Measurements from ENCODE around the gene VEZT.

GRCh38 chr12:95213119-95213518 is 4.5 kb upstream of the VEZT start:
- TF ChIP-seq SP1 (IDR thresholded peaks at IDR 0.05; ENCODE audit: low read depth), result no peak
- no peak for TF ChIP-seq REST (IDR thresholded peaks at IDR 0.05; ENCODE audit: low read depth)
- no peak for TF ChIP-seq ATF3 (IDR thresholded peaks at IDR 0.05)
- TF ChIP-seq CTCF (IDR thresholded peaks at IDR 0.05 in 2 of 3, conservative IDR thresholded peaks at IDR 0.05 in 1 of 3; ENCODE audit: borderline replicate concordance in 1 of 3, insufficient read depth in 1 of 3, low read depth in 2 of 3, low read length in 2 of 3), result no peak
- TF ChIP-seq SIN3A (IDR thresholded peaks at IDR 0.05; ENCODE audit: low read depth), result no peak
- TF ChIP-seq ZNF274 (IDR thresholded peaks at IDR 0.05; ENCODE audit: low read depth, low read length), result no peak
- no peak for TF ChIP-seq TCF7L2 (IDR thresholded peaks at IDR 0.05; ENCODE audit: borderline replicate concordance, extremely low read depth, insufficient read depth, insufficient read length)
- TF ChIP-seq POLR2A (IDR thresholded peaks at IDR 0.05; ENCODE audit: borderline replicate concordance, extremely low read depth, insufficient read depth, insufficient read length), result no peak
- no peak for TF ChIP-seq ZFX (IDR thresholded peaks at IDR 0.05)
- no peak for TF ChIP-seq EZH2 (IDR thresholded peaks at IDR 0.05)
- no peak for TF ChIP-seq MAX (IDR thresholded peaks at IDR 0.05)
- TF ChIP-seq JUND (IDR thresholded peaks at IDR 0.05), result no peak

Measured in HCT116 (cell line).